Mesenchymal stem cell (in vitro differentiated cells and primary cell): Measurements from ENCODE around the gene ZFPM1.

ENCODE experiments used
- DNase-seq: peaks from one replicate; pipeline ENCODE4 v3.0.0-alpha.2; 2013
- H2AFZ ChIP-seq: one replicate; pipeline ENCODE4 v1.6.1; 2013; ENCODE audit warnings: low read depth, mild to moderate bottlenecking, control low read depth, inconsistent platforms, low read length, moderate library complexity
- H2AK5ac ChIP-seq: 2 replicates; pipeline ENCODE4 v1.6.1; 2013; ENCODE audit warnings: low read length, moderate library complexity, mild to moderate bottlenecking, inconsistent platforms; ENCODE audit not compliant: severe bottlenecking
- H2BK120ac ChIP-seq: one replicate; pipeline ENCODE4 v1.6.1; 2013; ENCODE audit warnings: low read depth, mild to moderate bottlenecking, inconsistent platforms, low read length, moderate library complexity
- H2BK12ac ChIP-seq, 2 experiments: one replicate each; pipeline ENCODE4 v1.6.1; 2013; ENCODE audit warnings: inconsistent platforms in 2 of 2, low read length in 2 of 2, mild to moderate bottlenecking in 2 of 2, moderate library complexity in 2 of 2, control low read depth in 1 of 2
- H2BK15ac ChIP-seq: one replicate; pipeline ENCODE4 v1.6.1; 2013; ENCODE audit warnings: mild to moderate bottlenecking, low read depth, inconsistent platforms; ENCODE audit not compliant: poor library complexity, severe bottlenecking
- H2BK5ac ChIP-seq: 2 replicates; pipeline ENCODE4 v1.6.1; 2013; ENCODE audit warnings: low read depth, mild to moderate bottlenecking, low read length, control low read depth, inconsistent platforms; ENCODE audit not compliant: poor library complexity, severe bottlenecking
- H3K14ac ChIP-seq, 2 experiments: one replicate each; pipeline ENCODE4 v1.6.1; 2013; ENCODE audit warnings: inconsistent platforms in 2 of 2, low read length in 2 of 2, control low read depth in 1 of 2, mild to moderate bottlenecking in 1 of 2, moderate library complexity in 1 of 2
- H3K18ac ChIP-seq, 2 experiments: one replicate each; pipeline ENCODE4 v1.6.1; 2013; ENCODE audit warnings: inconsistent platforms in 2 of 2, low read length in 2 of 2, control low read depth in 1 of 2, low read depth in 1 of 2, mild to moderate bottlenecking in 1 of 2
- H3K23ac ChIP-seq, 2 experiments: one replicate each; pipeline ENCODE4 v1.6.1; 2013; ENCODE audit warnings: inconsistent platforms in 2 of 2, low read length in 2 of 2, mild to moderate bottlenecking in 2 of 2, moderate library complexity in 2 of 2, control low read depth in 1 of 2
- H3K27ac ChIP-seq: 2 replicates; pipeline ENCODE4 v1.5.1; 2013; ENCODE audit warnings: mild to moderate bottlenecking, moderate library complexity, low read length, control low read depth, inconsistent platforms; ENCODE audit not compliant: poor library complexity, severe bottlenecking
- H3K27me3 ChIP-seq, 2 experiments: 2 replicates each; pipeline versions ENCODE4 v1.6.1 to v1.7.0; 2013; ENCODE audit warnings: low read length in 2 of 2, mild to moderate bottlenecking in 2 of 2, moderate library complexity in 2 of 2, control low read depth in 1 of 2, inconsistent platforms in 1 of 2; ENCODE audit not compliant: control insufficient read depth in 1 of 2, insufficient read depth in 1 of 2
- H3K36me3 ChIP-seq, 2 experiments: 2 replicates each; pipeline versions ENCODE4 v1.6.1 to v1.7.0; 2013; ENCODE audit warnings: low read length in 2 of 2, control low read depth in 1 of 2, inconsistent platforms in 1 of 2, low read depth in 1 of 2, mild to moderate bottlenecking in 1 of 2; ENCODE audit not compliant: insufficient read depth in 2 of 2, control insufficient read depth in 1 of 2
- H3K4ac ChIP-seq, 2 experiments: one replicate each; pipeline ENCODE4 v1.6.1; 2013; ENCODE audit warnings: inconsistent platforms in 2 of 2, low read length in 2 of 2, mild to moderate bottlenecking in 2 of 2, moderate library complexity in 2 of 2, control low read depth in 1 of 2, low read depth in 1 of 2
- H3K4me1 ChIP-seq: 2 replicates; pipeline ENCODE4 v1.6.1; 2013; ENCODE audit warnings: low read depth, low read length, control low read depth; ENCODE audit not compliant: control insufficient read depth, insufficient read depth
- H3K4me2 ChIP-seq: 2 replicates; pipeline ENCODE4 v1.6.1; 2013; ENCODE audit warnings: low read length, mild to moderate bottlenecking, inconsistent platforms; ENCODE audit not compliant: poor library complexity, severe bottlenecking
- H3K4me3 ChIP-seq, 2 experiments: 2 replicates each; pipeline versions ENCODE4 v1.5.1 to v1.7.0; 2013; ENCODE audit warnings: low read length in 2 of 2, mild to moderate bottlenecking in 2 of 2, control low read depth in 1 of 2, low read depth in 1 of 2; ENCODE audit not compliant: insufficient read depth in 1 of 2
- H3K79me1 ChIP-seq: replicated peaks from 2 replicates; pipeline ENCODE4 v1.6.1; 2013; ENCODE audit warnings: mild to moderate bottlenecking, control low read depth, low read length, inconsistent platforms; ENCODE audit not compliant: poor library complexity, severe bottlenecking
- H3K9ac ChIP-seq: 2 replicates; pipeline ENCODE4 v1.7.0; 2013; ENCODE audit warnings: mild to moderate bottlenecking, low read length, moderate library complexity
- H3K9me3 ChIP-seq: 2 replicates; pipeline ENCODE4 v1.7.0; 2013; ENCODE audit warnings: mild to moderate bottlenecking, low read length; ENCODE audit not compliant: control insufficient read depth
- H4K8ac ChIP-seq: one replicate; pipeline ENCODE4 v1.6.1; 2013; ENCODE audit warnings: inconsistent platforms, mild to moderate bottlenecking, low read length, moderate library complexity
- H4K91ac ChIP-seq: one replicate; pipeline ENCODE4 v1.6.1; 2013; ENCODE audit warnings: mild to moderate bottlenecking, low read length, inconsistent platforms
- WGBS: methylation state at CpG from one replicate; pipeline ENCODE4 v1.1.7; 2013; ENCODE audit warnings: mixed read lengths; 5-methylcytosine and 5-hydroxymethylcytosine counted together

ZFPM1 gene

DNA sequence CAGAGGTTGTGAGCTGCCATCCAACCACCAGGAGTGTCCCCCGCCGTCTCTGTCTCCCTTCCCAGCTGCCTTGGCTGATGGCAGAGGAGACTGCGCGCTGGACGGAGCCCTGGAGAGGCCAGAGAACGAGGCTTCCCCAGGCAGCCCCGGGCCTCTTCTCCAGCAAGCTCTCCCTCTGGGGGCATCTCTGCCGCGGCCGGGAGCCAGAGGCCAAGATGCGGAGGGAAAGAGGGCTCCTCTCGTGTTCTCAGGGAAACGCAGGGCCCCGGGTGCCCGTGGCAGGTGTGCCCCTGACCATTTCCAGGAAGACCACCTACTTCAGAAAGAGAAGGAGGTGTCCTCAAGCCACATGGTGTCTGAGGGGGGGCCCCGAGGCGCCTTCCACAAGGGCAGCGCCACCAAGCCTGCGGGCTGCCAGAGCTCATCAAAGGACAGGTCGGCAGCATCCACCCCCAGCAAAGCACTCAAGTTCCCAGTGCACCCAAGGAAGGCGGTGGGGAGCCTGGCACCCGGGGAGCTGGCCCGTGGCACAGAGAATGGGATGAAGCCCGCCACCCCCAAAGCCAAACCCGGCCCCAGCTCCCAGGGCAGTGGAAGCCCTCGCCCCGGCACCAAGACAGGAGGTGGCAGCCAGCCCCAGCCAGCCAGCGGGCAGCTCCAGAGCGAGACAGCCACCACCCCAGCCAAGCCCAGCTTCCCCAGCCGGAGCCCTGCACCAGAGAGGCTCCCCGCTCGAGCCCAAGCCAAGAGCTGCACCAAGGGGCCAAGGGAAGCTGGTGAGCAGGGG is 14.8 kb upstream of the ZFPM1 start:
- peaks cover 0 to 9% of the 10 kb centered on the region in 2 experiments for H3K36me3 ChIP-seq
- no peak overlapping the region for H2BK12ac ChIP-seq
- H3K9me3 ChIP-seq: no peaks in the 10 kb centered on the region
- no peak overlapping the region for H2AFZ ChIP-seq
- peaks cover 14% of the 10 kb centered on the region for H3K4me1 ChIP-seq
- H3K4me2 ChIP-seq: no peak overlapping the region
- no peak overlapping the region for H2BK5ac ChIP-seq
- no peak overlapping the region for H3K27ac ChIP-seq
- H3K27me3 ChIP-seq: peaks cover 0 to 3% of the 10 kb centered on the region in 2 experiments
- H3K23ac ChIP-seq: no peak overlapping the region
- no peaks in the 10 kb centered on the region for H3K79me1 ChIP-seq
- H2BK120ac ChIP-seq: no peak overlapping the region
- no peak overlapping the region for H3K18ac ChIP-seq
- 90% methylated on average over 32 of the region's 32 CpGs for WGBS
- no peak overlapping the region for H4K91ac ChIP-seq
- no peak overlapping the region for H2AK5ac ChIP-seq
- H3K14ac ChIP-seq: no peak overlapping the region
- no peak overlapping the region for H2BK15ac ChIP-seq
- H3K9ac ChIP-seq: no peak overlapping the region
- H3K4ac ChIP-seq: no peak overlapping the region
- no peak overlapping the region for H4K8ac ChIP-seq
- no peak for DNase-seq
- no peak overlapping the region for H3K4me3 ChIP-seq

DNA sequence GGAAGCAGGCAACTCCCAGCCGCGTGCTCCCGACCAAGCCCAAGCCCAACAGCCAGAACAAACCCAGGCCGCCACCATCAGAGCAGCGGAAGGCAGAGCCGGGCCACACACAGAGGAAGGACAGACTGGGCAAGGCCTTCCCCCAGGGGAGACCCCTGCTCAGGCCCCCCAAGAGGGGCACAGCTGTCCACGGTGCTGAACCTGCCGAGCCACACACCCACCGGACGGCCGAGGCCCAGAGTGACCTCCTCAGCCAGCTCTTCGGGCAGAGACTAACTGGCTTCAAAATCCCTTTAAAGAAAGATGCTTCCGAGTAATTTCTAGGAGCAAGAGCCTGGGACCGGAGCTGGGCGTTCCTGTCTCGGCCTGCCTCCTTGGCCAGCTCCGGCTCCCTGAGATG is 14.1 kb upstream of the ZFPM1 start:
- 88% methylated on average over 17 of the region's 17 CpGs for WGBS
- Histone ChIP-seq H2BK120ac (no peak overlapping the region), H3K4me2 (no peak overlapping the region)

DNA sequence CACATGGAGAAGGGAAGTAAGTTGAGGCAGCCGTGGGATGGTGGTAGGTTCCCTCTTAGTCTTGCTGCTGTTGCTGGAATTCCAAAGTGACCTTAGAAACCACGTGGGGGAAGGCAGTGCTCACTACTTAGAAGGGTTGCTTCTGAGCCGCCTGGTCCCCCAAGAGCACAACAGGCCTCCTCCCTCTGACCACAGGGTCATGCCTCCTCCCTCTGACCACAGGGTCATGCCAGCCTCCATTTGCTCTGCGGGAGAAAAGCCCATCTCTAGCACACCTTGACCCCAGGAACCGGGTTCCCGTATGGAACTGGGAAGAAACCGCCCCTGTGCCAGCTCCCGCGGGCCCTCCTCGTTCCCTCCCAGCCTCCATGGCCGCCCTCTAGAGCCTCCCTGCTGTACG is 13.4 kb upstream of the ZFPM1 start:
- Histone ChIP-seq H3K18ac (no peak overlapping the region), H2AK5ac (no peak overlapping the region), H3K23ac (no peak overlapping the region), H3K4me1 (peaks cover 16% of the 10 kb centered on the region), H3K36me3 (peaks cover 0 to 9% of the 10 kb centered on the region in 2 experiments), H2BK12ac (peak overlapping the region in 1 of 2 experiments; percentile 4), H4K91ac (peak overlapping the region; percentile 34), H2AFZ (no peak overlapping the region), H3K9me3 (no peaks in the 10 kb centered on the region), H3K4me3 (no peak overlapping the region), H3K9ac (no peak overlapping the region), H2BK15ac (no peak overlapping the region), H3K27ac (no peak overlapping the region), H3K27me3 (peaks cover 4 to 17% of the 10 kb centered on the region in 2 experiments), H2BK120ac (no peak overlapping the region), H3K4ac (no peak overlapping the region), H3K79me1 (no peaks in the 10 kb centered on the region), H3K4me2 (no peak overlapping the region), H3K14ac (no peak overlapping the region), H4K8ac (no peak overlapping the region), H2BK5ac (no peak overlapping the region)
- 84% methylated on average over 12 of the region's 12 CpGs for WGBS
- DNase-seq: no peak

More for the DNA sequence above, 14.1 kb upstream of the ZFPM1 start:
- H3K4me1 ChIP-seq: peaks cover 16% of the 10 kb centered on the region
- H2BK5ac ChIP-seq: no peak overlapping the region
- peak overlapping the region; percentile 34 for H2BK15ac ChIP-seq
- H3K23ac ChIP-seq: no peak overlapping the region
- no peak overlapping the region for H4K8ac ChIP-seq
- no peak overlapping the region for H4K91ac ChIP-seq
- H3K4me3 ChIP-seq: no peak overlapping the region
- no peak overlapping the region for H2BK12ac ChIP-seq
- H3K18ac ChIP-seq: no peak overlapping the region
- H3K14ac ChIP-seq: no peak overlapping the region
- peaks cover 0 to 10% of the 10 kb centered on the region in 2 experiments for H3K27me3 ChIP-seq
- H3K9me3 ChIP-seq: no peaks in the 10 kb centered on the region
- peaks cover 0 to 9% of the 10 kb centered on the region in 2 experiments for H3K36me3 ChIP-seq
- DNase-seq: no peak
- no peak overlapping the region for H2AFZ ChIP-seq
- H3K79me1 ChIP-seq: no peaks in the 10 kb centered on the region
- H3K9ac ChIP-seq: no peak overlapping the region
- no peak overlapping the region for H3K27ac ChIP-seq
- no peak overlapping the region for H2AK5ac ChIP-seq
- no peak overlapping the region for H3K4ac ChIP-seq

DNA sequence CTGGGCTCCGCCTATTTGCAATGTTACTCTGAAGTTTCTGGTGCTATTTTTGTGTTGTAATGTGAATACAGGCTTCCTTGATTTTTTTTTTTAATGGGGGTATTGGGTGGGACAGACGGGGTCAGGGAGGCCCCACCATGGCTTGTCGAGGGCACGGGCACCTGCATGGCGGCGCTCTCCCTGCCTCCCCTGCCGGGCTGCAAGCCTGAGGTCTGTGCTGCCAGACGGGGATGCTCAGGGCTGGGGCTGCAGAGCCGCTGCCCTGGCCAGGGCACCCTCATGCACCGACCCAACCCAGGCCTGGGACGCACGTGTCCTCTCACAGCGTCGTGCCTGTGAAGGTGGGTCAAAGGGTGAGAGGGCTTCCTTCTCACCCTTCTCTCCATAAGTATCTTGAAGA is 13.0 kb upstream of the ZFPM1 start:
- no peak overlapping the region for H3K4ac ChIP-seq
- H3K9ac ChIP-seq: no peak overlapping the region
- peaks cover 0 to 9% of the 10 kb centered on the region in 2 experiments for H3K36me3 ChIP-seq
- H4K91ac ChIP-seq: no peak overlapping the region
- H3K18ac ChIP-seq: no peak overlapping the region
- no peak overlapping the region for H2BK15ac ChIP-seq
- H2AK5ac ChIP-seq: no peak overlapping the region
- H3K27ac ChIP-seq: no peak overlapping the region
- no peak overlapping the region for H2BK5ac ChIP-seq
- no peak overlapping the region for H2BK120ac ChIP-seq
- H3K79me1 ChIP-seq: no peaks in the 10 kb centered on the region
- no peak overlapping the region for H2BK12ac ChIP-seq
- no peak for DNase-seq
- no peak overlapping the region for H3K4me3 ChIP-seq
- no peak overlapping the region for H2AFZ ChIP-seq
- H3K23ac ChIP-seq: no peak overlapping the region
- WGBS: 87% methylated on average over 10 of the region's 14 CpGs
- H3K9me3 ChIP-seq: no peaks in the 10 kb centered on the region
- no peak overlapping the region for H4K8ac ChIP-seq
- H3K14ac ChIP-seq: no peak overlapping the region
- peaks cover 16% of the 10 kb centered on the region for H3K4me1 ChIP-seq
- H3K27me3 ChIP-seq: peaks cover 8 to 21% of the 10 kb centered on the region in 2 experiments
- H3K4me2 ChIP-seq: no peak overlapping the region
